ENCODE measurements around the gene PLXNA4. TPM values are rescaled to one million over a fixed set of nuclear protein-coding genes. Genes with fewer than 3 reads are reported as not detected.
A peak's percentile ranks its signal among the peaks of the same experiment; 100 is the strongest.

PLXNA4 gene
- total and polyA plus RNA-seq, 10 donors: 0.15 to 14.7 (median 8.7) TPM

GRCh38 chr7:132499487-132499886 lies 76.8 kb downstream of the PLXNA4 start:
- no peaks in the 10 kb centered on the region for H3K27me3 ChIP-seq (replicated peaks in 1 of 7)
- TF ChIP-seq POLR2A (IDR thresholded peaks at IDR 0.05) (no peak), POLR2AphosphoS5 (IDR thresholded peaks at IDR 0.05) (no peak), CTCF (IDR thresholded peaks at IDR 0.05 in 8 of 11, conservative IDR thresholded peaks at IDR 0.05 in 3 of 11) (no peak)
- H3K9me3 ChIP-seq: no peaks in the 10 kb centered on the region
- H3K36me3 ChIP-seq: no peaks in the 10 kb centered on the region
- H3K27ac ChIP-seq: peak overlapping the region in 1 of 8 donors; percentile 8
- intact Hi-C loops (cut with DNase I; ENCODE audit: low total_unique reads): no loop called here
- no peak overlapping the region for H3K4me3 ChIP-seq
- WGBS, 5 donors: 80 to 93% (median 92%) methylated on average over 5 of the region's 5 CpGs
- H3K4me1 ChIP-seq: peaks cover 0 to 11% (median 0%) of the 10 kb centered on the region in 6 donors
- no peak for DNase-seq

GRCh38 chr7:132499065-132499464 lies 77.2 kb downstream of the PLXNA4 start:
- Histone ChIP-seq H3K4me1 (peaks cover 0 to 11% (median 0%) of the 10 kb centered on the region in 6 donors), H3K4me3 (no peak overlapping the region), H3K27me3 (replicated peaks in 1 of 7) (no peaks in the 10 kb centered on the region), H3K36me3 (no peaks in the 10 kb centered on the region), H3K27ac (peak overlapping the region in 1 of 8 donors; percentile 8), H3K9me3 (no peaks in the 10 kb centered on the region)
- peak; percentile 31 for DNase-seq
- TF ChIP-seq POLR2AphosphoS5 (IDR thresholded peaks at IDR 0.05) (peak in 1 of 3 donors; percentile 28), POLR2A (IDR thresholded peaks at IDR 0.05) (no peak), CTCF (IDR thresholded peaks at IDR 0.05 in 8 of 11, conservative IDR thresholded peaks at IDR 0.05 in 3 of 11) (no peak)
- intact Hi-C loops (cut with DNase I; ENCODE audit: low total_unique reads): no loop called here
- WGBS, 5 donors: 63 to 80% (median 74%) methylated on average over 2 to 3 of the region's 3 CpGs

GRCh38 chr7:132498319-132498718 lies 78.0 kb downstream of the PLXNA4 start:
- Histone ChIP-seq H3K27ac (no peak overlapping the region), H3K27me3 (replicated peaks in 1 of 7) (no peaks in the 10 kb centered on the region), H3K4me3 (no peak overlapping the region), H3K36me3 (no peaks in the 10 kb centered on the region), H3K4me1 (peaks cover 0 to 11% (median 0%) of the 10 kb centered on the region in 6 donors), H3K9me3 (no peaks in the 10 kb centered on the region)
- no peak for TF ChIP-seq POLR2AphosphoS5 (IDR thresholded peaks at IDR 0.05)
- no peak for TF ChIP-seq CTCF (IDR thresholded peaks at IDR 0.05 in 8 of 11, conservative IDR thresholded peaks at IDR 0.05 in 3 of 11)
- no peak for TF ChIP-seq POLR2A (IDR thresholded peaks at IDR 0.05)
- intact Hi-C loops (cut with DNase I; ENCODE audit: low total_unique reads): no loop called here
- 47 to 76% (median 56%) methylated on average over 4 of the region's 4 CpGs for WGBS, 5 donors
- no peak for DNase-seq

- Histone ChIP-seq H3K36me3 (no peaks in the 10 kb centered on the region), H3K4me1 (peaks cover 0 to 11% (median 0%) of the 10 kb centered on the region in 6 donors), H3K27ac (no peak overlapping the region), H3K4me3 (no peak overlapping the region), H3K27me3 (replicated peaks in 1 of 7) (no peaks in the 10 kb centered on the region), H3K9me3 (no peaks in the 10 kb centered on the region)
- TF ChIP-seq CTCF (IDR thresholded peaks at IDR 0.05 in 8 of 11, conservative IDR thresholded peaks at IDR 0.05 in 3 of 11) (no peak), POLR2AphosphoS5 (IDR thresholded peaks at IDR 0.05) (no peak), POLR2A (IDR thresholded peaks at IDR 0.05) (no peak)
- WGBS, 5 donors: 76 to 88% (median 82%) methylated on average over 5 of the region's 5 CpGs
- no peak for DNase-seq
- intact Hi-C loops (cut with DNase I; ENCODE audit: low total_unique reads): no loop called here
Observed at GRCh38 chr7:132497098-132497497, 79.2 kb downstream of the PLXNA4 start.
